ENCODE results near the gene PIP4K2C.
"Not testable (repeated sequence)": the region's sequence is repeated elsewhere in the genome, so short reads cannot be mapped to it uniquely, and the experiment has no call there.

DNA sequence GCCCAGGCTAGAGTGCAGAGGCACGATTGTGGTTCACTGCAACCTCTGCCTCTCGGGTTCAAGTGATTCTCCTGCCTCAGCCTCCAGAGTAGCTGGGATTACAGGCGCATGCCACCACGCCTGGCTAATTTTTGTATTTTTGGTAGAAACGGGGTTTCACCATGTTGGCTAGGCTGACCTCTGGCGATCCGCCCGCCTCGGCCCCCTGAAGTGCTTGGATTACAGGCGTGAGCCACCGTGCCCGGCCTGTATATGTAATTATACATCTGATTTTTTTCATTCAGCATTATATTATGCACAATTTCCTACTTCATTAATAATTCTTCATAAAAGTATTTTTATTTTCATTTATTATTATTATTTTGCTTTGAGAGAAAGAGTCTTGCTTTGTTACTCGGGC, 20.6 kb upstream of the PIP4K2C start:
- not testable (repeated sequence) for TF ChIP-seq POLR2AphosphoS5 (IDR thresholded peaks at IDR 0.05)
- TF ChIP-seq, protein P1, sequence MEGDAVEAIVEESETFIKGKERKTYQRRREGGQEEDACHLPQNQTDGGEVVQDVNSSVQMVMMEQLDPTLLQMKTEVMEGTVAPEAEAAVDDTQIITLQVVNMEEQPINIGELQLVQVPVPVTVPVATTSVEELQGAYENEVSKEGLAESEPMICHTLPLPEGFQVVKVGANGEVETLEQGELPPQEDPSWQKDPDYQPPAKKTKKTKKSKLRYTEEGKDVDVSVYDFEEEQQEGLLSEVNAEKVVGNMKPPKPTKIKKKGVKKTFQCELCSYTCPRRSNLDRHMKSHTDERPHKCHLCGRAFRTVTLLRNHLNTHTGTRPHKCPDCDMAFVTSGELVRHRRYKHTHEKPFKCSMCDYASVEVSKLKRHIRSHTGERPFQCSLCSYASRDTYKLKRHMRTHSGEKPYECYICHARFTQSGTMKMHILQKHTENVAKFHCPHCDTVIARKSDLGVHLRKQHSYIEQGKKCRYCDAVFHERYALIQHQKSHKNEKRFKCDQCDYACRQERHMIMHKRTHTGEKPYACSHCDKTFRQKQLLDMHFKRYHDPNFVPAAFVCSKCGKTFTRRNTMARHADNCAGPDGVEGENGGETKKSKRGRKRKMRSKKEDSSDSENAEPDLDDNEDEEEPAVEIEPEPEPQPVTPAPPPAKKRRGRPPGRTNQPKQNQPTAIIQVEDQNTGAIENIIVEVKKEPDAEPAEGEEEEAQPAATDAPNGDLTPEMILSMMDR (IDR thresholded peaks at IDR 0.05) = not testable (repeated sequence)
